ENCODE measurements around the gene LONRF2.

DNA sequence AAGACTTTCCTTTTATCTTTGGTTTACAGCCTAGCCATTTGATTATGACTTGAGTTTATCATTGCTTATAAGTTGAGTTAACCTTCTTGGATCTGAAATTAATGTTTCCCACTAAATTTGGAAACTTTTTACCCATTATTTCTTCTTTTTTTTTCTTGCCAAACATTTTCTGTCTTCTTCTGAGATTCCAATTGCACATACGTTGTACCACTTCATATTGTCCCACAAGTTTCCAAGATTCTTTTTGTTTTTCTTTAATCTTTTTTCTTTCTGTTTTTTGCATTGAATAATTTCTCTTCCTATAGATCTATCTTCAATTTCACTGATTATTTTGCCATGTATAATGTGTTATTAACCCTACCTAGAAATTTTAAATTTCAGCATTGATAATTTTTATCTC is 18.6 kb downstream of the LONRF2 start:
- TF ChIP-seq, protein P1, sequence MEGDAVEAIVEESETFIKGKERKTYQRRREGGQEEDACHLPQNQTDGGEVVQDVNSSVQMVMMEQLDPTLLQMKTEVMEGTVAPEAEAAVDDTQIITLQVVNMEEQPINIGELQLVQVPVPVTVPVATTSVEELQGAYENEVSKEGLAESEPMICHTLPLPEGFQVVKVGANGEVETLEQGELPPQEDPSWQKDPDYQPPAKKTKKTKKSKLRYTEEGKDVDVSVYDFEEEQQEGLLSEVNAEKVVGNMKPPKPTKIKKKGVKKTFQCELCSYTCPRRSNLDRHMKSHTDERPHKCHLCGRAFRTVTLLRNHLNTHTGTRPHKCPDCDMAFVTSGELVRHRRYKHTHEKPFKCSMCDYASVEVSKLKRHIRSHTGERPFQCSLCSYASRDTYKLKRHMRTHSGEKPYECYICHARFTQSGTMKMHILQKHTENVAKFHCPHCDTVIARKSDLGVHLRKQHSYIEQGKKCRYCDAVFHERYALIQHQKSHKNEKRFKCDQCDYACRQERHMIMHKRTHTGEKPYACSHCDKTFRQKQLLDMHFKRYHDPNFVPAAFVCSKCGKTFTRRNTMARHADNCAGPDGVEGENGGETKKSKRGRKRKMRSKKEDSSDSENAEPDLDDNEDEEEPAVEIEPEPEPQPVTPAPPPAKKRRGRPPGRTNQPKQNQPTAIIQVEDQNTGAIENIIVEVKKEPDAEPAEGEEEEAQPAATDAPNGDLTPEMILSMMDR (IDR thresholded peaks at IDR 0.05): no peak
- TF ChIP-seq POLR2A (IDR thresholded peaks at IDR 0.05): no peak
